SK-N-SH (cell line): ENCODE measurements around the gene LYL1. TPM values are rescaled to one million over a fixed set of nuclear protein-coding genes. Genes with fewer than 3 reads are reported as not detected.
A peak's percentile ranks its signal among the peaks of the same experiment; 100 is the strongest.

Source experiments
- CTCF ChIA-PET: fragments of 300-600, 350-600 bp; formaldehyde crosslinking; extraction: SDS; loops from one replicate; lab custom pipeline; 2021; lab: Yijun Ruan, JAX
- POLR2A ChIA-PET: fragments of 350-600 bp; sonication (Branson Sonifier 250); formaldehyde crosslinking; extraction: SDS; loops from one replicate; lab custom pipeline; 2020; ENCODE audit warnings: antibody characterized with exemption, inconsistent platforms; lab: Yijun Ruan, JAX
- DNase-seq: peaks from one replicate; pipeline ENCODE4 v3.0.0; 2012
- H2AFZ ChIP-seq: fragments of 200-600 bp; sonication (generic); 2 replicates; pipeline ENCODE4 v1.8.1; 2016; ENCODE audit warnings: antibody characterized with exemption, mild to moderate bottlenecking, low read depth
- H3F3A ChIP-seq: fragments of 200-600 bp; sonication (generic); replicated peaks from 2 replicates; pipeline ENCODE3; 2016; ENCODE audit warnings: antibody characterized with exemption, mild to moderate bottlenecking; ENCODE audit not compliant: insufficient read depth
- H3K27ac ChIP-seq, 2 experiments: fragments of 200-500 bp in 1 of 2; fragments of 200-600 bp in 1 of 2; sonication (Bioruptor generic) in 1 of 2; sonication (generic), shearing (Covaris generic) in 1 of 2; 2 replicates each; pipeline versions ENCODE4 v1.5.1 to v1.6.1; 2014 to 2016; ENCODE audit warnings: low read depth in 2 of 2, inconsistent platforms in 1 of 2, low read length in 1 of 2, mild to moderate bottlenecking in 1 of 2, mixed read lengths in 1 of 2
- H3K27me3 ChIP-seq: fragments of 200-600 bp; sonication (generic), shearing (Covaris generic); 2 replicates; pipeline ENCODE4 v1.6.1; 2016; ENCODE audit warnings: mixed run types; ENCODE audit not compliant: insufficient read depth
- H3K36me3 ChIP-seq, 2 experiments: fragments of 200-500 bp in 1 of 2; fragments of 200-600 bp in 1 of 2; sonication (Bioruptor generic) in 1 of 2; sonication (generic) in 1 of 2; replicated peaks in 1 of 2; 2 replicates each; pipeline versions ENCODE3 to v1.5.1; 2014 to 2016; ENCODE audit warnings: low read length in 1 of 2, mild to moderate bottlenecking in 1 of 2; ENCODE audit not compliant: insufficient read depth in 2 of 2, control insufficient read depth in 1 of 2
- H3K4me1 ChIP-seq, 2 experiments: fragments of 200-500 bp in 1 of 2; fragments of 200-600 bp in 1 of 2; sonication (Bioruptor generic) in 1 of 2; sonication (generic), shearing (Covaris generic) in 1 of 2; 2 replicates each; pipeline versions ENCODE4 v1.5.1 to v1.6.1; 2014 to 2016; ENCODE audit warnings: low read depth in 1 of 2, low read length in 1 of 2, mixed run types in 1 of 2; ENCODE audit not compliant: insufficient read depth in 2 of 2, control insufficient read depth in 1 of 2
- H3K4me2 ChIP-seq: fragments of 200-600 bp; sonication (generic), shearing (Covaris generic); 2 replicates; pipeline ENCODE4 v1.6.1; 2017; ENCODE audit warnings: mixed run types
- H3K4me3 ChIP-seq, 2 experiments: fragments of 200-500 bp in 1 of 2; fragments of 200-600 bp in 1 of 2; sonication (Bioruptor generic) in 1 of 2; sonication (generic), shearing (Covaris generic) in 1 of 2; 2 replicates each; pipeline versions ENCODE4 v1.5.1 to v1.8.1; 2014 to 2016; ENCODE audit warnings: low read depth in 2 of 2, inconsistent platforms in 1 of 2, low read length in 1 of 2, mild to moderate bottlenecking in 1 of 2, mixed read lengths in 1 of 2, moderate library complexity in 1 of 2
- H3K79me2 ChIP-seq: fragments of 200-600 bp; sonication (generic); 2 replicates; pipeline ENCODE4 v1.8.1; 2017; ENCODE audit warnings: mild to moderate bottlenecking; ENCODE audit not compliant: insufficient read depth
- H3K9ac ChIP-seq: fragments of 200-600 bp; sonication (generic); 2 replicates; pipeline ENCODE4 v1.6.1; 2017; ENCODE audit warnings: mixed run types
- H3K9me2 ChIP-seq: fragments of 200-600 bp; sonication (generic); 2 replicates; pipeline ENCODE4 v1.6.1; 2017; ENCODE audit warnings: mixed run types
- H3K9me3 ChIP-seq: fragments of 200-600 bp; sonication (generic); 2 replicates; pipeline ENCODE4 v1.6.1; 2017; ENCODE audit warnings: mixed run types, mild to moderate bottlenecking, moderate library complexity
- H4K20me1 ChIP-seq: fragments of 200-600 bp; sonication (generic); 2 replicates; pipeline ENCODE4 v1.6.1; 2017; ENCODE audit warnings: mild to moderate bottlenecking, mixed run types; ENCODE audit not compliant: insufficient read depth
- CHD2 ChIP-seq: fragments of 150-350 bp; IDR thresholded peaks from 2 replicates; pipeline ENCODE4 v1.6.1; 2018; ENCODE audit warnings: low read length; ENCODE audit not compliant: partially characterized antibody
- ELF1 ChIP-seq: IDR thresholded peaks from 2 replicates; pipeline ENCODE4 v1.4.0; 2012
- EP300 ChIP-seq, 2 experiments: IDR thresholded peaks; 2 replicates each; pipeline versions ENCODE4 v1.4.0 to v1.6.1; 2012; ENCODE audit warnings: borderline replicate concordance in 1 of 2, low read depth in 1 of 2, low read length in 1 of 2
- EZH2phosphoT487 ChIP-seq: fragments of 200-600 bp; sonication (generic); IDR thresholded peaks from 2 replicates; pipeline ENCODE4 v1.6.1; 2017; ENCODE audit warnings: low read depth, mixed run types, mild to moderate bottlenecking, antibody characterized with exemption, moderate library complexity, borderline replicate concordance
- FOSL2 ChIP-seq: IDR thresholded peaks from 2 replicates; pipeline ENCODE4 v1.4.0; 2012; ENCODE audit warnings: low read depth, mild to moderate bottlenecking, moderate library complexity, borderline replicate concordance
- FOXJ3 ChIP-seq: sonication (generic); formaldehyde crosslinking; IDR thresholded peaks from 2 replicates; pipeline ENCODE4 v1.5.1; 2020; ENCODE audit warnings: mild to moderate bottlenecking, missing genetic modification reagents
- GATA2 ChIP-seq: sonication (generic); formaldehyde crosslinking; IDR thresholded peaks from 2 replicates; pipeline ENCODE4 v1.5.0; 2020; ENCODE audit warnings: mild to moderate bottlenecking, missing genetic modification reagents
- JUND ChIP-seq: IDR thresholded peaks from 2 replicates; pipeline ENCODE4 v1.4.0; 2012
- MXI1 ChIP-seq: IDR thresholded peaks from 2 replicates; pipeline ENCODE4 v1.6.1; 2012; ENCODE audit warnings: mild to moderate bottlenecking, low read depth, low read length, improper control_type of control experiment
- NFIC ChIP-seq: IDR thresholded peaks from 2 replicates; pipeline ENCODE4 v1.4.0; 2012; ENCODE audit warnings: borderline replicate concordance
- NRF1 ChIP-seq: IDR thresholded peaks from 2 replicates; pipeline ENCODE4 v1.6.1; 2012; ENCODE audit warnings: low read depth, mild to moderate bottlenecking, low read length
- POLR2AphosphoS5 ChIP-seq: IDR thresholded peaks from 2 replicates; pipeline ENCODE4 v1.6.1; 2012; ENCODE audit warnings: low read depth, low read length
- RAD21 ChIP-seq: IDR thresholded peaks from 2 replicates; pipeline ENCODE4 v1.6.1; 2012; ENCODE audit warnings: mild to moderate bottlenecking, low read length
- RCOR1 ChIP-seq: fragments of 150-350 bp; IDR thresholded peaks from 2 replicates; pipeline ENCODE4 v1.6.1; 2017; ENCODE audit warnings: antibody characterized with exemption, low read length
- SIN3A ChIP-seq: IDR thresholded peaks from 2 replicates; pipeline ENCODE4 v1.6.1; 2012; ENCODE audit warnings: low read depth, mild to moderate bottlenecking, low read length, moderate library complexity, borderline replicate concordance
- TAF1 ChIP-seq: IDR thresholded peaks from 2 replicates; pipeline ENCODE4 v1.6.1; 2012; ENCODE audit warnings: low read depth, mild to moderate bottlenecking, low read length, moderate library complexity, borderline replicate concordance
- TCF12 ChIP-seq: IDR thresholded peaks from 2 replicates; pipeline ENCODE4 v1.4.0; 2012
- YY1 ChIP-seq: IDR thresholded peaks from 2 replicates; pipeline ENCODE4 v1.4.0; 2012; ENCODE audit warnings: low read depth, mild to moderate bottlenecking
- WGBS: methylation state at CpG from one replicate; pipeline ENCODE4 v1.1.6; 2017; ENCODE audit warnings: low lambda C conversion rate; 5-methylcytosine and 5-hydroxymethylcytosine counted together
- polyA plus RNA-seq, 3 experiments: library from polyadenylated mRNA; depleted of rRNA; stranded (reverse); fragments of >200 nt; gene quantifications; 2 replicates each; pipeline ENCODE4 v1.2.3, GENCODE V29; 2012
- TF ChIP-seq, protein P1 (sequence below): fragments of 150-350 bp; IDR thresholded peaks from 2 replicates; pipeline ENCODE4 v1.6.1; 2016; ENCODE audit warnings: mild to moderate bottlenecking, low read depth, low read length
- TF ChIP-seq, protein P2 (sequence below): IDR thresholded peaks from 2 replicates; pipeline ENCODE4 v1.4.0; 2012; ENCODE audit warnings: low read depth, borderline replicate concordance
- TF ChIP-seq, protein P3 (sequence below): fragments of 150-350 bp; IDR thresholded peaks from 2 replicates; pipeline ENCODE4 v1.6.1; 2017; ENCODE audit warnings: antibody characterized with exemption, low read length, low read depth, borderline replicate concordance
- TF ChIP-seq, protein P4 (sequence below): IDR thresholded peaks from 2 replicates; pipeline ENCODE4; 2012
- TF ChIP-seq, protein P5 (sequence below): IDR thresholded peaks from 2 replicates; pipeline ENCODE4 v1.4.0; 2012; ENCODE audit warnings: low read depth
- TF ChIP-seq, protein P6 (sequence below): fragments of 200-600 bp; sonication (generic); IDR thresholded peaks from 2 replicates; pipeline ENCODE4 v1.6.1; 2017; ENCODE audit warnings: antibody characterized with exemption, mild to moderate bottlenecking, moderate library complexity
- TF ChIP-seq, protein P7 (sequence below): IDR thresholded peaks from 2 replicates; pipeline ENCODE4 v1.4.0; 2012; ENCODE audit warnings: low read depth, borderline replicate concordance

LYL1 gene
- polyA plus RNA-seq, 1 of the 3 experiments (the other 2 are of a cell fraction), result 2.2 TPM

DNA sequence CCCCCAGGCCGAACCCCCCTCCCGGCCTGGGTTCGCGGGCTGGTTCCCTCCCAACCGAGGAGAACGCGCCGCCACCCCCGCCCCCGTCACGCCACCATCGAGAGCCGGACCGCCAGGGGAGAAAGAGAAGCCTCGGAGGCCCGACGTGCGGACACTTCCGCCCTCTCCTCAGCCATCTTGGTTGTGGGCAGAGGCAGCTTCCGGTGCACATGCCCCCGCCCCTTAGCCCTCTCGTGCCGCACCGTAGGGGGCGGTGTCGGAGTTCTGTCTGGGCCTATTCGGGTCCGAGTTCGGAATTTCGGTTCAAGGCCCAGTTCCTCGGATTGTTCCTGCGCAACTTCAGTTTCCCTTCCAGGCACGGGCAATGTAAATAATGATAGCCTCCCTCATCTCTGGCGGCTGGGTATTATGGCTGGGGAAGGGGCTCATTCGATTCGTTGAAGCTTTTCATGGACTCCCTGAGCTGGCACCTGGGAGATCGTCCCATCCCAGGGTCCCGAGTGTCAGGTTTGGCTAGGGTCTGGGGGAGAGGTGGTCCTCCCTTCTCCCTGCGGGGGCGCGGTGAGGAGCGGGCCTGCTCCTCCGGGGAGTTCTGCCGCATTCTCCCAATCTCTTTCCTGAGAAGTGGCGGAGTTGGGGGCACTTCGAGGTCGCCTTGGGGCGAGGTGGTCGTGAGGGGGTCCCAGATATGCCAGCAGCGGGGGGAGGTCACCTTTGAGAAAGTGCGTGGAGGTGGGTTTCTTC lies 47.7 kb upstream of the LYL1 start, which contains the start of the genes IER2 and STX10:
Gene IER2, plus strand, starts transcription at position 225 of the 744 bp plus-strand sequence. CDS start 2,776 bp downstream, outside the sequence.
Gene STX10, minus strand, starts transcription at position 189 of the 744 bp plus-strand sequence. CDS start 202 bp downstream, outside the sequence.
- Histone ChIP-seq H3F3A (peaks cover 17% of the 10 kb centered on the region), H2AFZ (peak within 1 kb of the TSS; percentile 71; the same call in 1 of the 2 replicates), H3K9me3 (no peaks in the 10 kb centered on the region), H3K27me3 (no peaks in the 10 kb centered on the region), H4K20me1 (peaks cover 24% of the 10 kb centered on the region), H3K4me1 (peaks cover 0 to 12% of the 10 kb centered on the region in 2 experiments; a peak in 1 of 4 replicates), H3K79me2 (peaks cover 65% of the 10 kb centered on the region), H3K36me3 (peaks cover under 1 to 18% of the 10 kb centered on the region in 2 experiments), H3K27ac (peak within 1 kb of the TSS; percentile 95 to 99), H3K4me2 (peak within 1 kb of the TSS; percentile 81), H3K9me2 (no peaks in the 10 kb centered on the region), H3K4me3 (peak within 1 kb of the TSS; percentile 83 to 94), H3K9ac (peak within 1 kb of the TSS; percentile 94)
- CTCF ChIA-PET, result interaction anchor here (0.6 to 1.8 kb wide), 13 partner anchors 11 to 185 kb away, joined by 3 to 10 read pairs (median 4); no protein-coding TSS in a partner anchor
- POLR2A ChIA-PET, result interaction anchor here (0.7 to 2.8 kb wide), 7 partner anchors 11 to 176 kb away, joined by 3 to 24 read pairs (median 4); partner anchors contain the start of gene NACC1
- peak; percentile 92 for DNase-seq
- WGBS, result 0% methylated on average over 8 of the region's 51 CpGs
- TF ChIP-seq ELF1 (peak; percentile 96), NFIC (no peak), MXI1 (peak; percentile 84), NRF1 (peak; percentile 31; the same call in 1 of the 2 replicates), CHD2 (peak; percentile 70), SIN3A (peak; percentile 56; the same call in 1 of the 2 replicates), RAD21 (peak; percentile 53), EZH2phosphoT487 (no peak), POLR2AphosphoS5 (peak; percentile 69), GATA2 (CRISPR knock-in tag) (no peak), JUND (no peak), TAF1 (peak; percentile 76), YY1 (peak; percentile 99), TCF12 (peak; percentile 20; the same call in 1 of the 2 replicates), RCOR1 (no peak), FOSL2 (no peak), FOXJ3 (CRISPR knock-in tag) (no peak), EP300 (IDR thresholded peaks at IDR 0.05; ENCODE audit: borderline replicate concordance in 1 of 2, low read depth in 1 of 2, low read length in 1 of 2) (no peak)
- TF ChIP-seq, protein P1, sequence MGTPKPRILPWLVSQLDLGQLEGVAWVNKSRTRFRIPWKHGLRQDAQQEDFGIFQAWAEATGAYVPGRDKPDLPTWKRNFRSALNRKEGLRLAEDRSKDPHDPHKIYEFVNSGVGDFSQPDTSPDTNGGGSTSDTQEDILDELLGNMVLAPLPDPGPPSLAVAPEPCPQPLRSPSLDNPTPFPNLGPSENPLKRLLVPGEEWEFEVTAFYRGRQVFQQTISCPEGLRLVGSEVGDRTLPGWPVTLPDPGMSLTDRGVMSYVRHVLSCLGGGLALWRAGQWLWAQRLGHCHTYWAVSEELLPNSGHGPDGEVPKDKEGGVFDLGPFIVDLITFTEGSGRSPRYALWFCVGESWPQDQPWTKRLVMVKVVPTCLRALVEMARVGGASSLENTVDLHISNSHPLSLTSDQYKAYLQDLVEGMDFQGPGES, result no peak
- TF ChIP-seq, protein P2, sequence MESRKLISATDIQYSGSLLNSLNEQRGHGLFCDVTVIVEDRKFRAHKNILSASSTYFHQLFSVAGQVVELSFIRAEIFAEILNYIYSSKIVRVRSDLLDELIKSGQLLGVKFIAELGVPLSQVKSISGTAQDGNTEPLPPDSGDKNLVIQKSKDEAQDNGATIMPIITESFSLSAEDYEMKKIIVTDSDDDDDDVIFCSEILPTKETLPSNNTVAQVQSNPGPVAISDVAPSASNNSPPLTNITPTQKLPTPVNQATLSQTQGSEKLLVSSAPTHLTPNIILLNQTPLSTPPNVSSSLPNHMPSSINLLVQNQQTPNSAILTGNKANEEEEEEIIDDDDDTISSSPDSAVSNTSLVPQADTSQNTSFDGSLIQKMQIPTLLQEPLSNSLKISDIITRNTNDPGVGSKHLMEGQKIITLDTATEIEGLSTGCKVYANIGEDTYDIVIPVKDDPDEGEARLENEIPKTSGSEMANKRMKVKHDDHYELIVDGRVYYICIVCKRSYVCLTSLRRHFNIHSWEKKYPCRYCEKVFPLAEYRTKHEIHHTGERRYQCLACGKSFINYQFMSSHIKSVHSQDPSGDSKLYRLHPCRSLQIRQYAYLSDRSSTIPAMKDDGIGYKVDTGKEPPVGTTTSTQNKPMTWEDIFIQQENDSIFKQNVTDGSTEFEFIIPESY, result no peak
- TF ChIP-seq, protein P3, sequence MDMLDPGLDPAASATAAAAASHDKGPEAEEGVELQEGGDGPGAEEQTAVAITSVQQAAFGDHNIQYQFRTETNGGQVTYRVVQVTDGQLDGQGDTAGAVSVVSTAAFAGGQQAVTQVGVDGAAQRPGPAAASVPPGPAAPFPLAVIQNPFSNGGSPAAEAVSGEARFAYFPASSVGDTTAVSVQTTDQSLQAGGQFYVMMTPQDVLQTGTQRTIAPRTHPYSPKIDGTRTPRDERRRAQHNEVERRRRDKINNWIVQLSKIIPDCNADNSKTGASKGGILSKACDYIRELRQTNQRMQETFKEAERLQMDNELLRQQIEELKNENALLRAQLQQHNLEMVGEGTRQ, result no peak
- TF ChIP-seq, protein P4, sequence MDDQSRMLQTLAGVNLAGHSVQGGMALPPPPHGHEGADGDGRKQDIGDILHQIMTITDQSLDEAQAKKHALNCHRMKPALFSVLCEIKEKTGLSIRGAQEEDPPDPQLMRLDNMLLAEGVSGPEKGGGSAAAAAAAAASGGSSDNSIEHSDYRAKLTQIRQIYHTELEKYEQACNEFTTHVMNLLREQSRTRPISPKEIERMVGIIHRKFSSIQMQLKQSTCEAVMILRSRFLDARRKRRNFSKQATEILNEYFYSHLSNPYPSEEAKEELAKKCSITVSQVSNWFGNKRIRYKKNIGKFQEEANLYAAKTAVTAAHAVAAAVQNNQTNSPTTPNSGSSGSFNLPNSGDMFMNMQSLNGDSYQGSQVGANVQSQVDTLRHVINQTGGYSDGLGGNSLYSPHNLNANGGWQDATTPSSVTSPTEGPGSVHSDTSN, result no peak
- TF ChIP-seq, protein P5, sequence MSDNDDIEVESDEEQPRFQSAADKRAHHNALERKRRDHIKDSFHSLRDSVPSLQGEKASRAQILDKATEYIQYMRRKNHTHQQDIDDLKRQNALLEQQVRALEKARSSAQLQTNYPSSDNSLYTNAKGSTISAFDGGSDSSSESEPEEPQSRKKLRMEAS, result peak; percentile 80
- TF ChIP-seq, protein P6, sequence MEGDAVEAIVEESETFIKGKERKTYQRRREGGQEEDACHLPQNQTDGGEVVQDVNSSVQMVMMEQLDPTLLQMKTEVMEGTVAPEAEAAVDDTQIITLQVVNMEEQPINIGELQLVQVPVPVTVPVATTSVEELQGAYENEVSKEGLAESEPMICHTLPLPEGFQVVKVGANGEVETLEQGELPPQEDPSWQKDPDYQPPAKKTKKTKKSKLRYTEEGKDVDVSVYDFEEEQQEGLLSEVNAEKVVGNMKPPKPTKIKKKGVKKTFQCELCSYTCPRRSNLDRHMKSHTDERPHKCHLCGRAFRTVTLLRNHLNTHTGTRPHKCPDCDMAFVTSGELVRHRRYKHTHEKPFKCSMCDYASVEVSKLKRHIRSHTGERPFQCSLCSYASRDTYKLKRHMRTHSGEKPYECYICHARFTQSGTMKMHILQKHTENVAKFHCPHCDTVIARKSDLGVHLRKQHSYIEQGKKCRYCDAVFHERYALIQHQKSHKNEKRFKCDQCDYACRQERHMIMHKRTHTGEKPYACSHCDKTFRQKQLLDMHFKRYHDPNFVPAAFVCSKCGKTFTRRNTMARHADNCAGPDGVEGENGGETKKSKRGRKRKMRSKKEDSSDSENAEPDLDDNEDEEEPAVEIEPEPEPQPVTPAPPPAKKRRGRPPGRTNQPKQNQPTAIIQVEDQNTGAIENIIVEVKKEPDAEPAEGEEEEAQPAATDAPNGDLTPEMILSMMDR, result peak; percentile 53
- TF ChIP-seq, protein P7, sequence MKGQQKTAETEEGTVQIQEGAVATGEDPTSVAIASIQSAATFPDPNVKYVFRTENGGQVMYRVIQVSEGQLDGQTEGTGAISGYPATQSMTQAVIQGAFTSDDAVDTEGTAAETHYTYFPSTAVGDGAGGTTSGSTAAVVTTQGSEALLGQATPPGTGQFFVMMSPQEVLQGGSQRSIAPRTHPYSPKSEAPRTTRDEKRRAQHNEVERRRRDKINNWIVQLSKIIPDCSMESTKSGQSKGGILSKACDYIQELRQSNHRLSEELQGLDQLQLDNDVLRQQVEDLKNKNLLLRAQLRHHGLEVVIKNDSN, result no peak
